Amniotic epithelial cell (primary cell): ENCODE measurements around the gene ADK.
"Not testable (repeated sequence)": the region's sequence is repeated elsewhere in the genome, so short reads cannot be mapped to it uniquely, and the experiment has no call there.

Experiments used
- DNase-seq: peaks from one replicate; pipeline ENCODE4 v3.0.0-alpha.2; 2010; ENCODE audit warnings: low read depth

The ADK gene

DNA sequence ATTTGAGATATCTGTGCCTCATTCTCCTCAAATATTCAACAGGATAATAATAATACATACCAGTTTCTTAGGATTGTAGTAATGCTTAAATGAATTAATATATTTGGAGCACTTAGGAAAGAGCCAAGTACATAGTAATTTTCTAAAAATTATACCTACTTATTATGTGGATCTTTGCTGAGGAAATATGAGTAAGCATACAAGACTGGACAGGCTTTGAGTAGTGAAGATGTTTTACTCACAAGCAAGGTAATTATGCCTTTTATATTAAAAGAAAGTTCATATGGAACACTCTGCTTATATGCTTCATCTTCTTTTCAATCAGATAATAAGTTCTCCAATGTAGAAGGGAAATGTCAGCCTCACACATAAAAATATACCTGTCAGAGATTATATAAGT is 337.9 kb downstream of the ADK start:
- no peak for DNase-seq

DNA sequence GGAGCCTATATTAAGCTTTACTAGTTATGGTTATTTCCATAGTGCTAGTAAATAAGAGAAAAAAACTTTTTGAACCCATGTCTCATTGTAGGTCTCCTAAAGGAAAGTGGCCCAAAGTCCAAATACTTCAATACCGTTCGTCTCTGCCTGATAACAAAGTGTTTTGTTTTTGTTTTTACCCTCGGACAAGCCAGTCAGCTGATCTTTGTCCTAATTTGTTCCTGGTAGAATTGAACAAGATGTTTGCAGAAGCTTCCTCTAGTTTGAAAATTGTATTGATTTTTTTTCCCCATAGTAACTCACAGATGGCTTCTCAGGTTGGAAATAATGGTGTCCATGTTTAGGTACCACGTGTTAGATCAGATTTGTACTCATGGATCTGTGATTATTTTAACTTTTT is 339.5 kb downstream of the ADK start:
- no peak for DNase-seq

DNA sequence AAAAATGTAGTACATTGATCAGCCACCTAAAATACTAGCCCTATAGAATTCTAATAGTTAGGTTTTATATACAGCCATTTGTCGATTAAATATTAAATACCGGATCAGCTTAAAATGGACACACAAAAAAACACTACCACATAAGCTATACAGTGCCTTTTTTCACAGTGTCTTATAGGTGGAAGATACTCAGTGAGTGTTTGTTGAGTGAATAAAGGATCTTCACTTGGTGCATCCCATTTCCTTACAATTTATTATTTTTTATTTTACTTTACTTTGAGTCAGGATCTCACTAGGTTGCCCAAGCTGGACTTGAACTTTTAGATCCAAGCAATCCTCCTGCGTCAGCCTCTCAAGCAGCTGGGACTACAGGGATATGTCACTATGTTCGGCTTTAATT is 340.0 kb downstream of the ADK start:
- DNase-seq = no peak

DNA sequence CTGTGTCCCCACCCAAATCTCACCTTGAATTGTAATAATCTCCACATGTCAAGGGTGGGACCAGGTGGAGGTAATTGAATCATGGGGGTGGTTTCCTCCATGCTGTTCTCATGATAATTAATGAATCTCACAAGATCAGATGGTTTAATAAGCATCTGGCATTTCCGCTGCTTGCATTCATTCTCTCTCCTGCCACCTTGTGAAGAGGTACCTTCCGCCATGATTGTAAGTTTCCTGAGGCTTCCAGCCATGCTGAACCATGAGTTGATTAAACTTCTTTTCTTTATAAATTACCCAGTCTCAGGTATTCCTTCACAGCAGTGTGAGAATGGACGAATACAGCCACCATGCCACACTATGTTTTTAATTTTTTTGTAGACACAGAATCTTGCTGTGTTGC is 345.3 kb downstream of the ADK start:
- DNase-seq = not testable (repeated sequence)

DNA sequence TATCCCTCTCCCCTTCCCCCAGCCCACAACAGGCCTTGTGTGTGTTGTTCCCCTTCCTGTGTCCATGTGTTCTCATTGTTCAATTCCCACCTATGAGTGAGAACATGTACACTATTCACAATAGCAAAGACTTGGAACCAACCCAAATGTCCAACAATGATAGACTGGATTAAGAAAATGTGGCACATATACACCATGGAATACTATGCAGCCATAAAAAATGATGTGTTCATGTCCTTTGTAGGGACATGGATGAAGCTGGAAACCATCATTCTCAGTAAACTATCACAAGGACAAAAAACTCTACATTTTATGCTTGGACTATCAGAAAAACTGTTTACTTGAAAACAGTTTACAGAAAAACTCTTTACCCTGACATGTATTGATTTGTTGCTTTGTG is 347.6 kb downstream of the ADK start:
- not testable (repeated sequence) for DNase-seq

DNA sequence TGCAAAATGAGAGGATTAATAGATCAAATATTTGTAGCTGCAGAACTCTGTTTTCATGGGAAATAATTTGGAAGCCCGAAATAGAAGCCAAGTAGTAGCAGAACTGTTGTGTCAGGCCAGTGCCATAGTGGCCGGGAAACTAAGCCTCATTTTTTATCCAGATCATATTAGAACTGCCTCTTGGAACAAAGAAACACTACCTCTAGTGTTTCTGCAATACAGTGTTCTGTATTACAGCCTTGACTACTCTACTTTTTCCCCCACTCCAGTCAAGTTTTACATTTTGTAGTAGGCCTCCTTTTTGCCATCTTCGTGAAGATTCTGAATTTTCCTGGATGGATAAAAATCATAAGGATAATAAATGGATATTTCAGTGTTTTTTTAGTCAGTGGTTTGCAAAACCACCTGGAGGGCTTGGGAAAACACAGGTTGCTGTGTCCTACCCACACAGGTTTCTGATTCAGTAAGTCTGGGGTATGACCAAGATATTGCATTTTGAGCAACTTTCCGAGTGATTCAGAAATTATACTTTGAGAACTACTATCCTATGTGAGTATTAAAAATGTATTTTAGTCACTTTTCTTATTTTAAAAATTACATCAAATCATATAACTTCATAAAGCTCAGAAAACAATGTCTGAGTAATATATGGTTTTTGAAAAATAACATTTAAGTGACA is 349.1 kb downstream of the ADK start:
- DNase-seq = no peak

DNA sequence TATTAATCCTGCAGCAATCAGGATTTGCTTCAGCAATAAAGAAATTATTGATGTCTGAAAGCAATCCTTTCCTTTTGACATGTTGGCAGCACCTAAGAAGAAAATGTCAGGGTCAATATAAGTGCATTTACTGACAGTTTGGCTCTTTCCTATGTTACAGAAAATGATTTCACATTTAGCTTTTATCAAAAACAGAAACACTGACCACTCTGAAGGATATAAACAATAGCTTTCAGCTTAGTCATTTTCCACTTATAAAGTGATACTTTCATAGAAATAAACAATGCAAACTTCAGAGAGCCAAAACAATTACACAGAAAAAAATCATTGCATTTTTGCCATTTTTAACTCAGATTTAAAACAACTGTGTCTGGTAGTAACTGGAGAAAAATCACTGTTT is 349.8 kb downstream of the ADK start:
- DNase-seq = peak; percentile 54

DNA sequence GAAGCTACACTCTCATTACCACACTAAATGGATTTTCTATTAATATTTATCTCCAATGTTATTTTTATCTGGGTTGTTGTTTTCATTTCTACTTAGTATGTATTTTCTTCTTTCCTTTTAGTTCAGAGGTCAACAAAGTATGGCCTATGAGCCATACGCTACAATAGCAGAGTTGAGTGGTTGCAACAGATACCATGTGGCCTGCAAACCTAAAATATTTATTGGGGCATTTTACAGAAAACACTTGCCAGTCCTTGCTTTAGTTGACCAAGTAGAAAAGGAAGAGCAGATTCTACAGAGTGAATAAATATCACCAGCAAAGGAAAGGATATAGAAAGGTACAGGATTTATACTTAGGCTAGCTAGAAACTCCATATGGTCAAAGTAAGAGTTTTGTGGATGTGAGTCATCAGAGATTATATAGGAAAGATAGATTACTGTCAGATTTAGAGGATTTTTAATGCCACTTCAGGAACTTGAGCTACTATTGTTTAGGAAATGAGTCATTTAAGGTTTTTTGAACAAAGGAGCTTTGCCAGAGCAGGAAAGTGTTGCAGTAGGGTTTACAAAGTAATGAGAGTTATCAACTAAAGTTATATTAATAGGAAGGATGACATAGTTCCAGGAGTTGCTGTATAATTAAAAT is 352.1 kb downstream of the ADK start:
- peak; percentile 76 for DNase-seq

DNA sequence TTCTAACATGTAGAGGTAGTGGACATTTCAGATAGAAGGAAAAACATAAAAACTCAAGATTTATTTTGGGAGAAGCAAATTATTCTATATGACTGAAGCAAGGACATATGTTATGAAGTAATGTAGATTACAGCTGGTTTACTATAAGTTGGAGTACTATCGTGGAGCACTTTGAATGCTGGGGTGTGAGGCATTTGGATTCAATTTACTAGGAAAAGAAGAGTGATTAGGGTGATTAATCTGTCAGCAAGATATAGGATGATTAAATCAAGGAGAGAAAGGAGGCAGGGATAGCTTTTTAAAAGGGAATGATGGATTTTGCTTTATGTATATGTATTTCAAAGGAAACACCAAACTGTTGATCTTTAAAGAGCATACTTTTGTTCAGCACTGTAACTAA is 356.9 kb downstream of the ADK start:
- no peak for DNase-seq

DNA sequence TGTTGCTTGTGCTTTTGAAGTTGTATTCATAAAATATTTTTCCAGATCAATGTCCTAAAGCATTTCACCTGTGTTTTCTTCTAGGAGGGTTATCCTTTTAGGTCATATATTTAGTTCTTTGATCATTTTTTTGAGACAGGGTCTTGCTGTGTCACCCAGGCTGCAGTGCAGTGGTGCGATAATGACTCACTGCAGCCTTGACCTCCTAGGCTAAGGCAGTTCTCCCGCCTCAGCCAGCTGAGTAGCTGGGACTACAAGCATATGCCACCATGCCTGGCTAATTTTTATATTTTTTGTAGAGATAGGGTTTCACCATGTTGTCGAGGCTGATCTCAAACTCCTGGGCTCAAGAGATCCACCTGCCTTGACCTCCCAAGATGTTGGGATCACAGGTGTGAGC is 359.6 kb downstream of the ADK start:
- DNase-seq = no peak

DNA sequence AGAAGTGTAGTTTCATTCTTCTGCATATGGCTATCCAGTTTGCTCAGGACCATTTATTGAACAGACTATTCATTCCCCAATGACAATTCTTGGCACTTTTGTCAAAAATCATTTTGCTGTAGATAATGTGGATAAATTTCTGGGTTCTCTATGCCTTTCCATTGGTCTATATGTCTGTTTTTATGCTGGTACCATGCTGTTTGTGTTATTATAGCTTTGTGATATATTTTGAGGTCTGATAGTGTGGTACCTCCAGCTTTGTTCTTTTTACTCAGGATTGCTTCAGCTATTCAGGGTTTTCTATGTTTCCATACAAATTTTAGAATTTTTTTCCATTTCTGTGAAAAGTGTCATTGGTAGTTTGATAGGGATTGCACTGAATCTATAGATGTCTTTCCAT is 360.0 kb downstream of the ADK start:
- DNase-seq = no peak

DNA sequence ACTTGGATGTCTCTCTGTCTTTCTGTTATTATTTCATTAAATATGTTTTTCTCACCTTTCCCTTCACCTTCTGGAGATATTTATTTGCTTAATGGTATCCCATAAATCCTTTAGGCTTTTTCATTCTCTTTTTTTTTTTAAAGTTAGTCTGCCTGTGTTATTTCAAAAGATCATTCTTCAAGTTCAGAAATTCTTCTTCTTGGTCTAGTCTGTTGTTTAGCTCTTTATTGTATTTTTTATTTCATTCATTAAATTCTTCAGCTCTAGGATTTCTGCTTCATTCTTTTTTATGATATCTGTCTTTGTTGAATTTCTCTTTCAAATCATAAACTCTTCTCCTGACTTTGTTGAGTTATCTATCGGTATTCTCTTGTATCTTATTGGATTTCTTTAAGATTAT is 363.3 kb downstream of the ADK start:
- DNase-seq = no peak

DNA sequence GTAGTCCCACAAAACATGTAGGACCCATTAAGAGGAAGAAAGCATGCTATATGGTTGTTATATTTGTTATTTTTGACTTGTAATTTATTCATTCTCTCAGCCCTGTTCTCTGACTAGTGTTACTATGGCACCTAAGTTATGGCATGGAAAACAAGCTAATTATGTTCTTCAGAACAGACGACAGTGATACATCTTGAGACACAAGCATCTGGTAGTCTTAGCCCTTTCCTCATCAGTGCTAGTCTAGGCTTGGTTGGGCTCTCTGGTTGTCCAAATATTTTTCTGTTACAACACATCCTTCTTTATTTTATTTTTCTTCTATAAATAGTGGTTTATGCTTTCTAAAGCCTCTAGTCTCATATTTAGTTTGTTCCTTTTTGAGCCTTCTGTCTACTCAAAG is 367.0 kb downstream of the ADK start:
- no peak for DNase-seq

DNA sequence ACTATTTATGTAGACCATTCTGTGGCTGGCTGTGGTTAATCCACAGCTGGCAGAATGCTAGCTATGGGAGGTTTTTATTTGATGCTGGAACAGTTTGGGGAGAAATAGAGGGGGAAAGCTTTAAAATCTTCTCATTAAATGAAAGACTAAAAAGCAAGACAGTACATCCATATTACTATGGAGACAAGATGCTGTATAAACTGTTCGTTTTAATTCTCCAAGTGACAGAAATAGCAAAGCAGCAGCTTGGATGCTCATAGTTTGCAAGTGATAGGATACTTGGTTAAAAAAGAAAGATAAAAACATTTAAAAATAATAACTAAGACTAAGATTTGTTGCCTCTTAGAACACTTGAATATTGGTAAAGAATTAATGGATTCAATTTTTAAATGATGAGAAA is 370.5 kb downstream of the ADK start:
- DNase-seq = no peak

DNA sequence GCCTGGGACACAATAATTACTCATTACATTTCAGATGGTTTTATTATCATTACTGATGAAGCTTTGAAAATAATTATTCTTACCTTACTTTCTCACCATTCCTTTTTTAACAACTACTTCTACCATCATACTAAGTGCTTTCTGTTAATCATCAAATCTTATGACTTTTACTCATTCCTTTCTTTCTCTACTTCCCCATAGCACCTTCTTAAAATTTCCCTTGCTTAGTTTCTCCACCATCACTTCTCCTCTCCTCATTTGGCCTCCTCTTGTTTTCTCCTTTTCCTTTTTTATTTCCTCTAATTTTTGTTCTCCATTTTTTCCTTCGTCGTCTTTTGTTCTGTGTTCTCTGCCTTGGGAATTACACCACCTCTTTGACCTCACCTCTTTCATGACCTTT is 372.2 kb downstream of the ADK start:
- DNase-seq = no peak

DNA sequence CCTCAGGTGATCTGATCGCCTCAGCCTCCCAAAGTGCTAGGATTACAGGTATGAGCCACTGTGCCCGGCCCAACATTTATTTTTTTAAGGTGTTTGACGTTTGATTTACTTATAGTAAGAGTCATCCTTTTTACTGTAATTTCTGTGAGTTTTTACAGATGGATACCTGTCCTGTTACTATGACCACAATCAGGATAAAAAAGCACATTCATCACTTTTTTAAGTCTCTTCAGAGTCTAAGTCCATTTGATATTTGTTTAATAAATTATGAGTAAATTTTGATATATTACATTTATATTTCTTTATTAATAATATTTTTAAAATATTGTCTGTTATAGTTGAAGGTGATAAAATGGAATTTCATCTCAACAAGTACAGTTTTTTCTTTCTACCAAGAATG is 374.9 kb downstream of the ADK start:
- DNase-seq = no peak

DNA sequence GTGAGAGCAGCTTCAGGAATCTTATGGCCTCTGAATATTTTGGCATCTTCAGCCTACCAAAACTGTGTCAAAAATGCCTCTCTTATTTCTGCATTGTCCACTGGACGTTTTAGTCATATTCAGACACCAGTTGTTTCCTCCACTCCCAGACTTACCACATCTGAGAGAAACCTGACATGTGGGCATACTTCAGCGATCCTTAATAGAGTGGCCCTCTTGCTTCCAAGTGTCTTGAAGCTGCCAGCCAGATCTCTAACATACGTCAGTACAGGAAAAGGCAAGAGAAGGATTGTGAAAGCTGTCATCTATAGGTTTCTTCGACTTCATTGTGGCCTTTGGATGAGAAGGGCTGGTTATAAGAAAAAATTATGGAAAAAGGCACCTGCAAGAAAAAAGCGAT is 376.6 kb downstream of the ADK start:
- DNase-seq = not testable (repeated sequence)

DNA sequence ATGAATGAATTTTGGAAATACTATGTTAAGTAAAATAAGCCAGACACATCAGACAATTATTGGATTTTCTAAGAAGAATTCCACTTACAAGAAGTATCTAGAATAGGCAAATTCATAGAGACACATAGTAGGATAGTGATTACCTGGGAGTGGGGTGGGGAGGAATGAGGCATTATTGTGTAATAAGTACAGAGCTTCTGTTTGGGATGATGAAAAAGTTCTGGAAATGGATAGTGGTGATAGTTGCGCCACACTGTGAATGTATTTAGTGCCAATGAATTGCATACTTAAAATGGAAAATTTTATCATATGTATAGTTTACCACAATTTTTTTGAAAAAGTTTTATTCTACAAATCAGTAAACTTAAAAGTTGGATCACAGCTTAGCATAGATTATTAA is 378.2 kb downstream of the ADK start:
- peak; percentile 22 for DNase-seq

DNA sequence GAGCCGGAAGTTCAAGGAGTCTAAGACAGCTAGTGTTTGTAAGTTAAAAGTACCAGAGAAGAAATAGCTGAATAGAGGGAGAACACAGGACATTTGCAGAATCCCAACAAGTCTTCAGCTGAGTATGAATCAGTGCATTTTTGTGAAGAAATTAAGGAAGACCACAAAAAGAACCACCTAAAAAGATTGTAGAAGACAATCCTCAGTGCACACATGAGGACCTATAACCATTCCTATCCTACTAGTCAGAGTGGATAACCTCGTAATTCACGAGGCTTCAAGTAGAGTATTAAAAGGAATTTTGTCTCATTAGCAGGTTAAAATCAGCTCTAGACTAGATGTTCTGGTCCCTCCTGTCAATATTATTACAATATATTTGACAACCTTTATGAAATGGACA is 380.0 kb downstream of the ADK start:
- peak; percentile 38 for DNase-seq

DNA sequence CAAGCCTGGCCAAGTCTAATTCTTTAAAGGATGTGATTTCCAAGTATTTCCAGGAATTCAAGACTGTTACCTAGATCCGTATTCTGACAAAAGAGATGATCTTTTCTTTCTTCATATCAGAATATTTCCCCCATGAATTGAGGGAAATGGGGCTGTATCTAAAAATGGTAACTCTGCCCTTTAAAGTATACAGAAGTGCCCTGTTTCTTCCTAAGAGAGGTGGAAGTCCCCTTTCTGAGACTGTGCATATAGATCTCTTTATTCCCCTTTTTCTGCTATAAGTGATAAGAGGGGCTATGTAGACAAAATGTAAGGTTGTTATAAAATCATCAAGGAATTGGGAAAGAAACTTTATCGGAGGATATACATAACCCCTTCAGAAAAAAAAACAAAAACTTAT is 388.3 kb downstream of the ADK start:
- DNase-seq = no peak

DNA sequence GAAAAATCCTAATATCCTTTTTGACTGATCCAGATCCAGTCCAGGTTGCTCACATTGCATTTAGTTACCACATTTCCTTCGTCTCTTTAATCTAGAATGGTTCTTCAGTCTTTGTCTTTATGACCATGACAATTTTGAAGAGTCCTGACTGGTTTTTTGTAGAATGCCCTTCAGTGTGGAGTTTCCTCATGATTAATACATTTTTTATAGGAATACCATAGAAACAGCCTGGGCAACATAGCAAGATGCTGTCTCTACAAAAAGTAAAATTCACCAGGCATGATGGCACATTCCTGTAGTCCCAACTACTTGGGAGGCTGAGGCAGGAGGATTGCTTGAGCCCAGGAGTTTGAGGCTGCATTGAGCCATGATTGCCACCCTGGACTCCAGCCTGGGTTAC is 390.4 kb downstream of the ADK start:
- no peak for DNase-seq

DNA sequence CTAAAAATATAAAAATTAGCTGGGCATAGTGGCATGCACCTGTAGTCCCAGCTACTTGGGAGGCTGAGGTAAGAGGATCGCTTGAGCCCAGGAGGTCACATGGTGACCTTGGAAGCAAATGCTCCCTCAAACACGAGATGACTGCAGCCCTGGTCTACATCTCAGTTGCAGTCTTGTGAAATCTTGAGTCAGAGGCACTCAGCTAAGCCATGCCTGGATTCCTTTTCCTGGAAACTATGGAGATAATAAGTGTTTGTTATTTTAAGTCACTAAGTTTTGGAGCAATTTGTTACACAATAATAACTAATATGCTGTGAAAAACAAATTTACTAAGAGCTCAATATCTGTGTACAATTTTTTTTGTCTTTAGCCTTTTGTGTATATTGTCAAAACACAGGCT is 391.1 kb downstream of the ADK start:
- peak; percentile 98 for DNase-seq

DNA sequence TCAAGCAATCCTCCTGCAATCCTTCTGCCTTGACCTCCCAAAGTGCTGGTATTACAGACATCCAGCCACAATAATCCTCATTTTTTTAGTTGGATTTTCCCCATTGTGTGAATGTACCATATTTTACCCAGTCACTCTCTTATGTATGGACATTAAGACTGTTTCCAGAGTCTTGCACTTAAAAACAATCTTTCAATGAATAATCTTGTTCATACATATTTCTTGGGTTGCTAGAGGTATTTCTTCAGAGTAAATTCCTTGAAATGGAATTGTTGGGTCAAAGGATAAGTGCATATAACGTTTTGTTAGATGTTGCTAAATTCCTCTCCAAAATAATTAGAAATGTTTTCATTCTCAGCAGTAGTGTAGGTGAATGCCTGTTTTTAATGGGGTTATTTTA is 392.3 kb downstream of the ADK start:
- DNase-seq = peak; percentile 62

DNA sequence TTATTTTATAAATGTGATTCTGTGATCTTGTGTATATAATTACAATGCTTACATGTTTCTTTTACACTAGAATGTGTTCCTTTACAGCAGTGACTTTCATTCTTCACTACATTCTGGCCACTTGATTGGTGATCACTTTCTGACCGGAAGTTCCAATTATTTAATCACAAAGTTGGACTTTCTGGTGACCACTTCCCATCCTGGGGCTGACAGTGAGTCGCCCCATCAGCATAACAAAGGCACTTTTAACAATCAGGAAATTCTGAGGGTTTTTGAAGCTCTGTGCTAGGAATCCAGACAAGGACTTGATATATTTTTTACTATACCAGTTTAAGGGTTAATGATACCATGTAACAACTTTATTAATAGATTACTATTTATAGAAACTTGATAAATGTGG is 393.1 kb downstream of the ADK start:
- DNase-seq = no peak
